NCI-H1417 (cell line): ENCODE results near the gene BLOC1S4.
A peak's percentile ranks its signal among the peaks of the same experiment; 100 is the strongest.

ENCODE experiments used
- DNase-seq, 3 experiments: peaks; one replicate each; lab custom pipeline; 2025; lab: John Stamatoyannopoulos, UW

Gene BLOC1S4

GRCh38 chr4:6692379-6692778, 23.6 kb upstream of the BLOC1S4 start:
- DNase-seq: no peak

GRCh38 chr4:6692806-6693205, 23.2 kb upstream of the BLOC1S4 start:
- DNase-seq: no peak

GRCh38 chr4:6693231-6694176, 22.5 kb upstream of the BLOC1S4 start, which contains the start of gene S100P:
TSS of gene S100P (plus strand) at chr4:6693878. CDS start at chr4:6693933, 55 bp downstream.
- no peak for DNase-seq

- no peak for DNase-seq
Observed at GRCh38 chr4:6694177-6694901, 21.6 kb upstream of the BLOC1S4 start.

- peak in 2 of 3 experiments; percentile 9 to 53 for DNase-seq
Observed at GRCh38 chr4:6695660-6696610, 20.0 kb upstream of the BLOC1S4 start.

- no peak for DNase-seq
Observed at GRCh38 chr4:6696611-6697010, 19.4 kb upstream of the BLOC1S4 start.

GRCh38 chr4:6697131-6697530, 18.8 kb upstream of the BLOC1S4 start:
- no peak for DNase-seq

- no peak for DNase-seq
Observed at GRCh38 chr4:6699388-6699787, 16.6 kb upstream of the BLOC1S4 start.

GRCh38 chr4:6699903-6700302, 16.1 kb upstream of the BLOC1S4 start:
- no peak for DNase-seq

GRCh38 chr4:6701371-6701770, 14.6 kb upstream of the BLOC1S4 start:
- DNase-seq: peak in 1 of 3 experiments; percentile 4

GRCh38 chr4:6702761-6703160, 13.2 kb upstream of the BLOC1S4 start:
- no peak for DNase-seq

GRCh38 chr4:6703786-6704185, 12.2 kb upstream of the BLOC1S4 start:
- no peak for DNase-seq

- no peak for DNase-seq
Observed at GRCh38 chr4:6705646-6706045, 10.3 kb upstream of the BLOC1S4 start.

GRCh38 chr4:6706173-6706572, 9.8 kb upstream of the BLOC1S4 start:
- no peak for DNase-seq

GRCh38 chr4:6709230-6710114, 6.5 kb upstream of the BLOC1S4 start, which contains the start of gene MRFAP1L1:
TSS of gene MRFAP1L1 (minus strand) at chr4:6709865. CDS start at chr4:6709629, 236 bp downstream.
- DNase-seq: peak; percentile 96 to 99 (median 98)

GRCh38 chr4:6710282-6710681, 5.7 kb upstream of the BLOC1S4 start:
- no peak for DNase-seq

GRCh38 chr4:6710996-6711395, 5.0 kb upstream of the BLOC1S4 start:
- DNase-seq: no peak

- DNase-seq: no peak
Observed at GRCh38 chr4:6714954-6715353, 1.0 kb upstream of the BLOC1S4 start.

GRCh38 chr4:6715704-6716017, 313 bp upstream of the BLOC1S4 start:
- DNase-seq: no peak

- no peak for DNase-seq
Observed at GRCh38 chr4:6716958-6717655, 1.1 kb downstream of the BLOC1S4 start.
